Upper lobe of left lung (tissue), 6 donors: ENCODE data around the gene FERMT1. TPM values are rescaled to one million over a fixed set of nuclear protein-coding genes. Genes with fewer than 3 reads are reported as not detected.

Source experiments
- ATAC-seq, 2 donors: fragments of 200-7000 bp; cut with Tn5 transposase; one replicate each; pipeline ENCODE4 v1.9.1; 2022; ENCODE audit warnings: mild to moderate bottlenecking in 2 of 2, moderate library complexity in 2 of 2; ENCODE audit not compliant: low FRiP score in 2 of 2
- DNase-seq, 2 donors: peaks; one replicate each; pipeline ENCODE4 v3.0.0-alpha.2; 2019 to 2020
- H3K27ac ChIP-seq, 4 donors: fragments of 200-600 bp; sonication (generic); one replicate each; pipeline ENCODE4 v1.5.1; 2016 to 2019
- H3K27me3 ChIP-seq, 4 donors: fragments of 200-600 bp; sonication (generic); one replicate each; pipeline ENCODE4 v1.5.1; 2017 to 2019
- H3K36me3 ChIP-seq, 4 donors: fragments of 200-600 bp; sonication (generic); one replicate each; pipeline ENCODE4 v1.5.1; 2016 to 2019
- H3K4me1 ChIP-seq, 4 donors: fragments of 200-600 bp; sonication (generic); one replicate each; pipeline ENCODE4 v1.5.1; 2018 to 2019
- H3K4me3 ChIP-seq, 4 donors: fragments of 200-600 bp; sonication (generic); one replicate each; pipeline ENCODE4 v1.5.1; 2017 to 2019; ENCODE audit warnings: mild to moderate bottlenecking in 2 of 4, moderate library complexity in 1 of 4
- H3K9me3 ChIP-seq, 4 donors: fragments of 200-600 bp; sonication (generic); one replicate each; pipeline ENCODE4 v1.5.1; 2018 to 2019
- EP300 ChIP-seq, 4 donors: sonication (generic); formaldehyde crosslinking; IDR thresholded peaks; one replicate each; pipeline ENCODE4 v1.5.1; 2017; ENCODE audit warnings: antibody characterized with exemption in 4 of 4, control low read depth in 2 of 4
- POLR2A ChIP-seq, 4 donors: fragments of 450-650 bp; IDR thresholded peaks; one replicate each; pipeline ENCODE4 v1.5.1; 2016 to 2017; ENCODE audit warnings: antibody characterized with exemption in 4 of 4, mild to moderate bottlenecking in 2 of 4
- POLR2AphosphoS5 ChIP-seq, 2 donors: sonication (generic); formaldehyde crosslinking; IDR thresholded peaks; one replicate each; pipeline ENCODE4 v1.5.1; 2017; ENCODE audit warnings: antibody characterized with exemption in 2 of 2
- WGBS, 2 donors: methylation state at CpG; one replicate each; pipeline ENCODE4 v1.1.5; 2017 to 2018; 5-methylcytosine and 5-hydroxymethylcytosine counted together
- total RNA-seq, 6 donors: library from RNA; depleted of rRNA in 4 of 6; stranded (reverse); fragments of >200 nt in 4 of 6; gene quantifications; one replicate each; pipeline versions ENCODE4 v1.1.0 to v1.2.1, GENCODE V29; 2016 to 2021
- TF ChIP-seq, protein P1 (sequence below), 6 experiments: fragments of 450-650 bp in 4 of 6; fragments of 200-600 bp in 2 of 6; sonication (generic) in 2 of 6; IDR thresholded peaks; one replicate each; pipeline ENCODE4 v1.5.1; 2016 to 2019; ENCODE audit warnings: antibody characterized with exemption in 6 of 6
- donor health status: DM: no; HTN: no; CAD: no; lungs with moderate emphysema.
- donor health status: DM: no; HTN: yes; CAD: no; lungs with severe emphysema.

The FERMT1 gene
- total RNA-seq, 6 donors from 2014 or later, result 0.44 to 1.5 (median 0.87) TPM

GRCh38 chr20:6130045-6130444, 7.2 kb upstream of the FERMT1 start:
- Histone ChIP-seq H3K4me1 (no peaks in the 10 kb centered on the region), H3K9me3 (no peaks in the 10 kb centered on the region), H3K36me3 (no peaks in the 10 kb centered on the region), H3K4me3 (no peak overlapping the region), H3K27me3 (no peaks in the 10 kb centered on the region), H3K27ac (no peak overlapping the region)
- no peak for DNase-seq
- TF ChIP-seq POLR2AphosphoS5 (IDR thresholded peaks at IDR 0.05) (no peak), POLR2A (IDR thresholded peaks at IDR 0.05) (no peak)
- ATAC-seq, result no peak
- WGBS, 2 donors, result 86 to 87% methylated on average over 5 of the region's 5 CpGs

- no peak overlapping the region for H3K27ac ChIP-seq
- ATAC-seq (no peak), DNase-seq (no peak)
- peaks cover 0 to 2% (median 0%) of the 10 kb centered on the region in 4 donors for H3K27me3 ChIP-seq
- TF ChIP-seq POLR2AphosphoS5 (IDR thresholded peaks at IDR 0.05) (no peak), POLR2A (IDR thresholded peaks at IDR 0.05) (no peak), EP300 (IDR thresholded peaks at IDR 0.05) (no peak)
- TF ChIP-seq, protein P1, sequence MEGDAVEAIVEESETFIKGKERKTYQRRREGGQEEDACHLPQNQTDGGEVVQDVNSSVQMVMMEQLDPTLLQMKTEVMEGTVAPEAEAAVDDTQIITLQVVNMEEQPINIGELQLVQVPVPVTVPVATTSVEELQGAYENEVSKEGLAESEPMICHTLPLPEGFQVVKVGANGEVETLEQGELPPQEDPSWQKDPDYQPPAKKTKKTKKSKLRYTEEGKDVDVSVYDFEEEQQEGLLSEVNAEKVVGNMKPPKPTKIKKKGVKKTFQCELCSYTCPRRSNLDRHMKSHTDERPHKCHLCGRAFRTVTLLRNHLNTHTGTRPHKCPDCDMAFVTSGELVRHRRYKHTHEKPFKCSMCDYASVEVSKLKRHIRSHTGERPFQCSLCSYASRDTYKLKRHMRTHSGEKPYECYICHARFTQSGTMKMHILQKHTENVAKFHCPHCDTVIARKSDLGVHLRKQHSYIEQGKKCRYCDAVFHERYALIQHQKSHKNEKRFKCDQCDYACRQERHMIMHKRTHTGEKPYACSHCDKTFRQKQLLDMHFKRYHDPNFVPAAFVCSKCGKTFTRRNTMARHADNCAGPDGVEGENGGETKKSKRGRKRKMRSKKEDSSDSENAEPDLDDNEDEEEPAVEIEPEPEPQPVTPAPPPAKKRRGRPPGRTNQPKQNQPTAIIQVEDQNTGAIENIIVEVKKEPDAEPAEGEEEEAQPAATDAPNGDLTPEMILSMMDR (IDR thresholded peaks at IDR 0.05), result no peak
- H3K4me3 ChIP-seq, result no peak overlapping the region
- WGBS, 2 donors, result 93 to 95% methylated on average over 4 of the region's 4 CpGs
- H3K4me1 ChIP-seq, result peaks cover 5 to 10% (median 7%) of the 10 kb centered on the region in 4 donors
- H3K36me3 ChIP-seq, result no peaks in the 10 kb centered on the region
- H3K9me3 ChIP-seq, result no peaks in the 10 kb centered on the region
These were observed 5.0 kb upstream of the FERMT1 start for GRCh38 chr20:6127825-6128224.

DNA sequence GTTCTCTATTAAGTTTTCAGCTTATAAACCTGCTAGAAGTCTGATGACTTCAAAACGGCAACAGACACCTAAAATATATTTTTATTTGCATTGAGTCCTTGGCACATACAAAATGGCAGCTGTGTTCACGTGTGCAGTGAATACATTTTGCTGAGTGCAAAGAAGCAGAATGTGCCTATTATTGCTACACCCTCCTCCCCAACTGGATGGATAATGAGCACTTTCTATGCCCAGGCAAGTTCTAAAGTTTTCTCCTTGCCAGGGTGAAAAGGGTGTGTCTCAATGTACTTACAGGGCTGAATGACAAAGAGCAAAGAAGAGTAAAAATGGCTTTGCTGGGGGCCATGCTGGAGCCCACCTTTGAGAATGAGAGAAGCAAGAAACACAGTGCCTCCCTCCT, 4.0 kb upstream of the FERMT1 start:
- Histone ChIP-seq H3K27me3 (peaks cover 0 to 5% (median 0%) of the 10 kb centered on the region in 4 donors), H3K36me3 (no peaks in the 10 kb centered on the region), H3K4me3 (no peak overlapping the region), H3K27ac (no peak overlapping the region), H3K9me3 (no peaks in the 10 kb centered on the region), H3K4me1 (peaks cover 8 to 20% (median 16%) of the 10 kb centered on the region in 4 donors)
- WGBS, 2 donors, result 77 to 82% methylated on average over 2 of the region's 2 CpGs
- DNase-seq (no peak), ATAC-seq (no peak)
- TF ChIP-seq POLR2AphosphoS5 (IDR thresholded peaks at IDR 0.05) (no peak), EP300 (IDR thresholded peaks at IDR 0.05) (no peak), POLR2A (IDR thresholded peaks at IDR 0.05) (no peak)
- TF ChIP-seq, protein P1 (IDR thresholded peaks at IDR 0.05), result no peak

DNA sequence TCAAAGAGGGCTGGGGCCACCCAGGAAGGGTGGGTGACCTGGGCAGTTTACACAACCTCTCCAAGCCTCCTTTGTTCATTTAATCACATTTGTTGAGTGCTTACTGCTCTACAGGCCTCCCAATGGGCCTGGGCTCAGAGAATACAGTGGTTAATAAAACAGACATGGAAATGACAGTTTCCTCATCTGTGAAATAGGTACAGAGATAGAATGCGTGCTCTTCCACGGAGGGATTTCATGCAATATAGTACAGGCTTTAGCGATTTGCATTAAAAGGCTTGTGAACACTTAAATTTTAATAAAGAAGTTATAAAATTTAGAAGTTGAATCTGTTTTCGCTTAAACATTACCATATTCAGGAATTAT, 802 bp upstream of the FERMT1 start:
- 91 to 94% methylated on average over 4 of the region's 4 CpGs for WGBS, 2 donors
- Histone ChIP-seq H3K36me3 (no peaks in the 10 kb centered on the region), H3K4me3 (no peak overlapping the region), H3K27me3 (peaks cover 0 to 5% (median 0%) of the 10 kb centered on the region in 4 donors), H3K9me3 (no peaks in the 10 kb centered on the region), H3K27ac (no peak overlapping the region), H3K4me1 (peaks cover 8 to 22% (median 16%) of the 10 kb centered on the region in 4 donors)
- no peak for DNase-seq
- TF ChIP-seq POLR2A (IDR thresholded peaks at IDR 0.05) (no peak), EP300 (IDR thresholded peaks at IDR 0.05) (no peak), POLR2AphosphoS5 (IDR thresholded peaks at IDR 0.05) (no peak)
- TF ChIP-seq, protein P1 (IDR thresholded peaks at IDR 0.05), result no peak
- no peak for ATAC-seq

DNA sequence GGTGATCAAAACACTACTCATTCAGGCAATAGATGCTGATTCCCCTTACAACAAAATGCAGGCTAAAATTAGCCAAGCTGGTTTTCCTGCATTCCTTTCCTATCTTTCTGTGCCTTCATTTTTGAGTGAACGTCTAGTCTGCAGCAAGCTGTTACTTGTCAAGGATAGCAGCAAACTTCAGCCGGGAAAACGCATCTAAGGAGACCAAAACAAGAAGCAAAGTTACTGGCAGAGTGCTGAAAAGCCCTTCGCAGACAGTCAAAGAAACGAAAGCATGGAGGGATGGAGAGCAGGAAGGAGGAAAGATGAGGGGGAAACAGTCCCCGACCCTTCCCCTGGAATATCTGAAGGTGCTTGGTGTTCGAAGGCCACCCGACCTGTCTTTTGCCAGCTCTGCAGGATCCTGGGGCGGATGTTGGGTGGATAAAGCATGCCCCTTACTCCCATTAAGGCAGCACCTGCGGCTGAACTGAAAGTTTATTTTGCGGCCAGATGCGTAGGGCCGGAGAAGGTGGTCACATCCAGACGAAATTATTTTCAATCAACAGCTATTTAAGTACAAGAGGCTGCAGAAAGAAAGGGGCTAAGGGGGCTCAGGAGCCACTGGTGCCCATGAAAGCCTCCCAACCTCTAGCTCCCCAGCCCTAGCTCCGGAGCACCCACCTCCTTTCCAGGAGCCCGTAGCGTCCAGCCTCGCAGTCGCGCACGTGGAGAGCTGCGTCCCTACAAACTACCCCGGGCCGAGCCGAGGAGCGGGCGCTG, 538 bp downstream of the FERMT1 start:
- ATAC-seq, result peak; percentile 18 to 44

More for the DNA sequence above, 538 bp downstream of the FERMT1 start:
- Histone ChIP-seq H3K27ac (peak overlapping the region in 2 of 4 donors; percentile 39 to 55), H3K9me3 (no peaks in the 10 kb centered on the region), H3K27me3 (peaks cover 0 to 5% (median 0%) of the 10 kb centered on the region in 4 donors), H3K36me3 (no peaks in the 10 kb centered on the region), H3K4me3 (peak overlapping the region; percentile 24 to 59 (median 52)), H3K4me1 (peaks cover 8 to 22% (median 16%) of the 10 kb centered on the region in 4 donors)
- no peak for DNase-seq
- WGBS, 2 donors, result 2 to 5% methylated on average over 20 to 26 of the region's 27 CpGs
- TF ChIP-seq POLR2AphosphoS5 (IDR thresholded peaks at IDR 0.05) (no peak), EP300 (IDR thresholded peaks at IDR 0.05) (no peak), POLR2A (IDR thresholded peaks at IDR 0.05) (no peak)
- TF ChIP-seq, protein P1 (IDR thresholded peaks at IDR 0.05), result no peak
